Fibroblast of lung (primary cell): Measurements from ENCODE around the gene MYBPC2. TPM values are rescaled to one million over a fixed set of nuclear protein-coding genes. Genes with fewer than 3 reads are reported as not detected.
A peak's percentile ranks its signal among the peaks of the same experiment; 100 is the strongest.

Experiments
- DNase-seq, 2 donors: peaks; one replicate each; pipeline versions ENCODE4 v3.0.0 to v3.0.0-alpha.2; 2010; ENCODE audit warnings: low read depth in 2 of 2
- H2AFZ ChIP-seq: 2 replicates; pipeline ENCODE4 v1.5.1; 2012; ENCODE audit warnings: low read length, control low read depth, inconsistent platforms
- H3K27ac ChIP-seq: 2 replicates; pipeline ENCODE4 v1.5.1; 2011; ENCODE audit warnings: low read length, control low read depth; ENCODE audit not compliant: insufficient read depth
- H3K27me3 ChIP-seq: 2 replicates; pipeline ENCODE4 v1.5.1; 2011; ENCODE audit warnings: mild to moderate bottlenecking, low read length; ENCODE audit not compliant: control insufficient read depth, insufficient read depth
- H3K36me3 ChIP-seq: 2 replicates; pipeline ENCODE4 v1.5.1; 2011; ENCODE audit warnings: low read length; ENCODE audit not compliant: control insufficient read depth, insufficient read depth
- H3K4me1 ChIP-seq: 2 replicates; pipeline ENCODE4 v1.5.1; 2011; ENCODE audit warnings: low read length; ENCODE audit not compliant: control insufficient read depth, insufficient read depth; ENCODE audit errors: extremely low read depth
- H3K4me2 ChIP-seq: 2 replicates; pipeline ENCODE4 v1.5.1; 2011; ENCODE audit warnings: low read length, control low read depth; ENCODE audit not compliant: insufficient read depth; ENCODE audit errors: extremely low read depth
- H3K4me3 ChIP-seq, 4 experiments: fragments of 200-600 bp in 1 of 4; sonication (generic) in 1 of 4; replicated peaks in 1 of 4; 2 replicates each; pipeline ENCODE4 v1.5.1; 2011 to 2016; ENCODE audit warnings: low read length in 4 of 4, low read depth in 3 of 4, mild to moderate bottlenecking in 3 of 4, control low read depth in 2 of 4, inconsistent platforms in 1 of 4, mixed read lengths in 1 of 4; ENCODE audit not compliant: insufficient read depth in 1 of 4; ENCODE audit errors: control extremely low read depth in 1 of 4
- H3K79me2 ChIP-seq: 2 replicates; pipeline ENCODE4 v1.5.1; 2012; ENCODE audit warnings: mild to moderate bottlenecking, low read length, inconsistent platforms; ENCODE audit not compliant: control insufficient read depth, insufficient read depth
- H3K9ac ChIP-seq: 2 replicates; pipeline ENCODE4 v1.5.1; 2011; ENCODE audit warnings: mild to moderate bottlenecking, low read length, control low read depth; ENCODE audit not compliant: insufficient read depth
- H3K9me3 ChIP-seq: 2 replicates; pipeline ENCODE4 v1.5.1; 2012; ENCODE audit warnings: low read depth, low read length; ENCODE audit not compliant: control insufficient read depth, insufficient read depth
- H4K20me1 ChIP-seq: 2 replicates; pipeline ENCODE4 v1.5.1; 2011; ENCODE audit warnings: low read length; ENCODE audit not compliant: control insufficient read depth, insufficient read depth; ENCODE audit errors: extremely low read depth
- EZH2 ChIP-seq: IDR thresholded peaks from 2 replicates; pipeline ENCODE4 v1.5.1; 2012; ENCODE audit warnings: low read length, control low read depth, mild to moderate bottlenecking; ENCODE audit errors: missing control alignments
- polyA plus RNA-seq, 2 donors: library from polyadenylated mRNA; depleted of rRNA in 1 of 2; stranded (reverse) in 1 of 2; unstranded in 1 of 2; fragments of >200 nt; gene quantifications; 2 replicates each; pipeline ENCODE4 v1.2.1, GENCODE V29; 2011 to 2012; ENCODE audit warnings: missing spikeins in 1 of 2
- total RNA-seq: library from RNA; depleted of rRNA; stranded (reverse); fragments of >200 nt; gene quantifications from 2 replicates; pipeline ENCODE4 v1.2.1, GENCODE V29; 2014
- TF ChIP-seq, protein P1 (sequence below), 2 donors: IDR thresholded peaks in 1 of 2; conservative IDR thresholded peaks in 1 of 2; 1 replicate in 1 of 2; 2 replicates in 1 of 2; pipeline ENCODE4 v1.5.1; 2011 to 2012; ENCODE audit warnings: low read length in 2 of 2, control low read depth in 1 of 2, inconsistent platforms in 1 of 2, low read depth in 1 of 2, mild to moderate bottlenecking in 1 of 2

The MYBPC2 gene
- total and polyA plus RNA-seq, 2 donors (not counting 1 experiment from before 2014, with no cell fraction given) = under 0.01 TPM; not detected in 1

DNA sequence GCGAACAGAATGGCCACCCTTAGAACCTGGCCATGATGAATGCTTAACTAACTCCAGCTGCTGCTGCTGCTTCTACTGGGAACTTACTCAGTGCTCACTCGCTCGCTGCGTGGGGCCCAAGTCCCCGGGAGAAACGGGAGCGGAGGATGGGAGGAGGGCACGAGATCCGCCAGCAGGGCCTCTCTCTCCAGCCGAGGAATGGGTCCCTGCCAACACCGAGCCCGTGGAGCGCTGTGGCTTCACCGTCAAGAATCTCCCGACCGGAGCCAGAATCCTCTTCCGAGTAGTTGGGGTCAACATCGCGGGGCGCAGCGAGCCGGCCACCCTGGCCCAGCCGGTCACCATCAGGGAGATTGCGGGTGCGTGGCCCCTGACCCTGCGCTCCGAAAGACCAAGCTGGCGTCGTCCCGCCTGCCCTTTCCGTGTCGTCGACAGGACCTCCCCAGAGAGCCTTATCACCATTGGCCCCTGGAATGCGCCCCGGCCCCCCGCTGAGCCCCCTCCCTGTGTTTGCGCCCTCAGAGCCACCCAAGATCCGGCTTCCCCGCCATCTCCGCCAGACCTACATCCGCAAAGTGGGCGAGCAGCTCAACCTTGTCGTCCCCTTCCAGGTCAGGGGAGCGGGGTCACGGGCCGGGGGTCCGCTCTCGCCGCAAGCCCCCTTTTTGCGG, 25.8 kb downstream of the MYBPC2 start:
- Histone ChIP-seq H3K9ac (no peak overlapping the region), H3K27me3 (peaks cover 9% of the 10 kb centered on the region), H3K9me3 (no peaks in the 10 kb centered on the region), H3K4me3 (peak overlapping the region in 1 of 4 experiments; percentile 7), H4K20me1 (no peaks in the 10 kb centered on the region), H3K36me3 (no peaks in the 10 kb centered on the region), H3K79me2 (no peaks in the 10 kb centered on the region), H3K4me1 (peaks cover 2% of the 10 kb centered on the region), H3K27ac (no peak overlapping the region), H2AFZ (no peak overlapping the region), H3K4me2 (peak overlapping the region; percentile 25)
- no peak for TF ChIP-seq EZH2
- TF ChIP-seq, protein P1, sequence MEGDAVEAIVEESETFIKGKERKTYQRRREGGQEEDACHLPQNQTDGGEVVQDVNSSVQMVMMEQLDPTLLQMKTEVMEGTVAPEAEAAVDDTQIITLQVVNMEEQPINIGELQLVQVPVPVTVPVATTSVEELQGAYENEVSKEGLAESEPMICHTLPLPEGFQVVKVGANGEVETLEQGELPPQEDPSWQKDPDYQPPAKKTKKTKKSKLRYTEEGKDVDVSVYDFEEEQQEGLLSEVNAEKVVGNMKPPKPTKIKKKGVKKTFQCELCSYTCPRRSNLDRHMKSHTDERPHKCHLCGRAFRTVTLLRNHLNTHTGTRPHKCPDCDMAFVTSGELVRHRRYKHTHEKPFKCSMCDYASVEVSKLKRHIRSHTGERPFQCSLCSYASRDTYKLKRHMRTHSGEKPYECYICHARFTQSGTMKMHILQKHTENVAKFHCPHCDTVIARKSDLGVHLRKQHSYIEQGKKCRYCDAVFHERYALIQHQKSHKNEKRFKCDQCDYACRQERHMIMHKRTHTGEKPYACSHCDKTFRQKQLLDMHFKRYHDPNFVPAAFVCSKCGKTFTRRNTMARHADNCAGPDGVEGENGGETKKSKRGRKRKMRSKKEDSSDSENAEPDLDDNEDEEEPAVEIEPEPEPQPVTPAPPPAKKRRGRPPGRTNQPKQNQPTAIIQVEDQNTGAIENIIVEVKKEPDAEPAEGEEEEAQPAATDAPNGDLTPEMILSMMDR (conservative IDR thresholded peaks at IDR 0.05 in 1 of 2, IDR thresholded peaks at IDR 0.05 in 1 of 2; ENCODE audit: low read depth in 1 of 2, low read length in 2 of 2) = no peak
- DNase-seq = peak in 1 of 2 donors; percentile 5

DNA sequence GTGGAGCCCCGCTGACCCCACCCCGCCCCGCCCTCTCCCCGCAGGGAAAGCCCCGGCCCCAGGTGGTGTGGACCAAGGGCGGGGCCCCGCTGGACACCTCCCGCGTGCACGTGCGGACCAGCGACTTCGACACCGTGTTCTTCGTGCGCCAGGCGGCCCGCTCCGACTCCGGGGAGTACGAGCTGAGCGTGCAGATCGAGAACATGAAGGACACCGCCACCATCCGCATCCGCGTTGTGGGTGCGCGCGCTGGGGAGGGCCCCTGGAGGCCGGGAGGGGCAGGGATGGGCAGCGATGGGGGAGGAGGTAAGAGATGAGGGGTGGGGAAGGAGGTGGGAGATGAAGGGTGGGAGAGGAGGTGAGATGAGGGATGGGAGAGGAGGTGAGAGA, 26.4 kb downstream of the MYBPC2 start:
- Histone ChIP-seq H3K4me1 (peaks cover 2% of the 10 kb centered on the region), H4K20me1 (no peaks in the 10 kb centered on the region), H3K79me2 (no peaks in the 10 kb centered on the region), H3K4me2 (no peak overlapping the region), H3K27me3 (peaks cover 9% of the 10 kb centered on the region), H3K27ac (no peak overlapping the region), H3K9me3 (no peaks in the 10 kb centered on the region), H3K9ac (no peak overlapping the region), H3K36me3 (no peaks in the 10 kb centered on the region), H3K4me3 (no peak overlapping the region), H2AFZ (no peak overlapping the region)
- TF ChIP-seq EZH2 = no peak
- TF ChIP-seq, protein P1 (conservative IDR thresholded peaks at IDR 0.05 in 1 of 2, IDR thresholded peaks at IDR 0.05 in 1 of 2; ENCODE audit: low read depth in 1 of 2, low read length in 2 of 2) = no peak
- DNase-seq = no peak

DNA sequence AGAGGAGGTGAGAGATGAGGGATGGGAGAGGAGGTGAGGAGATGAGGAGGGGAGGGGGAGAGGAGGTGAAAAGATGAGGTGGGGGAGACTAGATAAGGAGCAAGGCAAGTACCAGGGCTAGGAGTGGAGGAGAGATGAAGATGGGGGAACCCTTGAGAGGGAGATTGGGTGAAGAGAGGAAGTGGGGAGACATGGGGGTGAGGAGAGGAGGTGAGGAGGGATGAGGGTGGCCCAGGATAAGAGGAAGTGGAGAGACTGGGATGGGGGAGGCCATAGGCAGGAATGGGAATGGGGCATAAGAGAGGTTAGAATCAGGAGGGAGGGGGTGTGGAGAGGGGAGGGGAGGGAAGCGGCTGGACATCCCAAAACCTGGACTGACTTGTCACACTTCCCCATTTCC, 26.9 kb downstream of the MYBPC2 start:
- H2AFZ ChIP-seq = no peak overlapping the region
- H3K4me1 ChIP-seq = peaks cover 2% of the 10 kb centered on the region
- DNase-seq = no peak
- H3K4me3 ChIP-seq = no peak overlapping the region
- no peak overlapping the region for H3K27ac ChIP-seq
- no peaks in the 10 kb centered on the region for H3K36me3 ChIP-seq
- peaks cover 9% of the 10 kb centered on the region for H3K27me3 ChIP-seq
- H4K20me1 ChIP-seq = no peaks in the 10 kb centered on the region
- no peak for TF ChIP-seq EZH2
- TF ChIP-seq, protein P1 (conservative IDR thresholded peaks at IDR 0.05 in 1 of 2, IDR thresholded peaks at IDR 0.05 in 1 of 2; ENCODE audit: low read depth in 1 of 2, low read length in 2 of 2) = no peak
- H3K9me3 ChIP-seq = no peaks in the 10 kb centered on the region
- no peaks in the 10 kb centered on the region for H3K79me2 ChIP-seq
- H3K4me2 ChIP-seq = no peak overlapping the region
- H3K9ac ChIP-seq = no peak overlapping the region
